Smooth muscle cell (in vitro differentiated cells): Measurements from ENCODE around the gene AHNAK. TPM values are rescaled to one million over a fixed set of nuclear protein-coding genes. Genes with fewer than 3 reads are reported as not detected.
A peak's percentile ranks its signal among the peaks of the same experiment; 100 is the strongest.

Source experiments
- DNase-seq: peaks from one replicate; lab custom pipeline; 2025; ENCODE audit not compliant: unreplicated experiment; lab: John Stamatoyannopoulos, UW
- H2AFZ ChIP-seq: fragments of 200-600 bp; sonication (generic); 2 replicates; pipeline ENCODE4 v1.6.0; 2016; ENCODE audit warnings: antibody characterized with exemption, low read depth, mild to moderate bottlenecking
- H3F3A ChIP-seq: fragments of 200-600 bp; sonication (generic); 2 replicates; pipeline ENCODE4 v1.6.0; 2017; ENCODE audit warnings: antibody characterized with exemption, low read depth
- H3K27ac ChIP-seq: fragments of 200-600 bp; sonication (generic); 2 replicates; pipeline ENCODE4 v1.5.1; 2016; ENCODE audit warnings: low read depth, mild to moderate bottlenecking
- H3K27me3 ChIP-seq: fragments of 200-600 bp; sonication (generic); 2 replicates; pipeline ENCODE4 v1.6.1; 2016; ENCODE audit warnings: low read depth, mild to moderate bottlenecking
- H3K36me3 ChIP-seq: fragments of 200-600 bp; sonication (generic); 2 replicates; pipeline ENCODE4 v1.5.1; 2016; ENCODE audit warnings: low read depth
- H3K4me1 ChIP-seq: fragments of 200-600 bp; sonication (generic); 2 replicates; pipeline ENCODE4 v1.5.1; 2016; ENCODE audit warnings: low read depth
- H3K4me2 ChIP-seq: fragments of 200-600 bp; sonication (generic); 2 replicates; pipeline ENCODE4 v1.6.0; 2016; ENCODE audit warnings: mild to moderate bottlenecking
- H3K4me3 ChIP-seq: fragments of 200-600 bp; sonication (generic); 2 replicates; pipeline ENCODE4 v1.5.1; 2016; ENCODE audit warnings: mild to moderate bottlenecking
- H3K79me2 ChIP-seq: fragments of 200-600 bp; sonication (generic); 2 replicates; pipeline ENCODE4 v1.6.0; 2016; ENCODE audit warnings: low read depth, mild to moderate bottlenecking
- H3K9ac ChIP-seq: fragments of 200-600 bp; sonication (generic); 2 replicates; pipeline ENCODE4 v1.6.0; 2016; ENCODE audit warnings: low read depth
- H3K9me3 ChIP-seq: fragments of 200-600 bp; sonication (generic); replicated peaks from 2 replicates; pipeline ENCODE4 v1.5.1; 2016; ENCODE audit warnings: low read depth
- H4K20me1 ChIP-seq: fragments of 200-600 bp; sonication (generic); 2 replicates; pipeline ENCODE4 v1.6.0; 2016; ENCODE audit warnings: low read depth
- CTCF ChIP-seq: fragments of 200-600 bp; sonication (generic); IDR thresholded peaks from 2 replicates; pipeline ENCODE4 v1.5.1; 2017; ENCODE audit warnings: borderline replicate concordance, mild to moderate bottlenecking, antibody characterized with exemption; ENCODE audit not compliant: insufficient read depth, poor library complexity, severe bottlenecking
- WGBS: methylation state at CpG from one replicate; pipeline ENCODE4 v1.1.7; 2016; ENCODE audit warnings: low lambda C conversion rate; 5-methylcytosine and 5-hydroxymethylcytosine counted together
- polyA plus RNA-seq: library from polyadenylated mRNA; unstranded; fragments of >200 nt; fragmentation: Nextera tagmentation; extraction: Ambion mirVana; gene quantifications from 2 replicates; pipeline ENCODE4 v1.2.1, GENCODE V29; 2016
- total RNA-seq: library from RNA; depleted of rRNA; stranded (reverse); fragments of >200 nt; gene quantifications from 2 replicates; pipeline ENCODE4 v1.2.3, GENCODE V29; 2014

The AHNAK gene
- total and polyA plus RNA-seq, 2 experiments from 2014 or later, result 27.2 to 229 TPM

- no peak for DNase-seq
- WGBS, result 38% methylated on average over 21 of the region's 22 CpGs
- Histone ChIP-seq H3K4me3 (no peak overlapping the region), H3K9me3 (no peaks in the 10 kb centered on the region), H3K9ac (no peak overlapping the region), H3K79me2 (no peaks in the 10 kb centered on the region), H3K27ac (peak overlapping the region; percentile 13), H3K4me1 (no peaks in the 10 kb centered on the region), H3K27me3 (no peaks in the 10 kb centered on the region), H2AFZ (no peak overlapping the region), H3K36me3 (no peaks in the 10 kb centered on the region), H3K4me2 (peak overlapping the region; percentile 22), H3F3A (peaks cover 29% of the 10 kb centered on the region), H4K20me1 (no peaks in the 10 kb centered on the region)
- no peak for TF ChIP-seq CTCF
These were observed 148.3 kb downstream of the AHNAK start for GRCh38 chr11:62398011-62398994.

GRCh38 chr11:62395885-62396551, 150.6 kb downstream of the AHNAK start:
- H3K27me3 ChIP-seq, result no peaks in the 10 kb centered on the region
- no peaks in the 10 kb centered on the region for H3K9me3 ChIP-seq
- no peaks in the 10 kb centered on the region for H3K36me3 ChIP-seq
- no peaks in the 10 kb centered on the region for H3K4me1 ChIP-seq
- H3K4me2 ChIP-seq, result peak overlapping the region; percentile 20
- TF ChIP-seq CTCF, result no peak
- H3K27ac ChIP-seq, result peak overlapping the region; percentile 45
- no peak overlapping the region for H3K9ac ChIP-seq
- no peak overlapping the region for H2AFZ ChIP-seq
- WGBS, result 72% methylated on average over 7 of the region's 10 CpGs
- H3K4me3 ChIP-seq, result no peak overlapping the region
- peaks cover 29% of the 10 kb centered on the region for H3F3A ChIP-seq
- H4K20me1 ChIP-seq, result no peaks in the 10 kb centered on the region
- H3K79me2 ChIP-seq, result no peaks in the 10 kb centered on the region
- no peak for DNase-seq

GRCh38 chr11:62394825-62395538, 151.6 kb downstream of the AHNAK start:
- Histone ChIP-seq H3K4me2 (peak overlapping the region; percentile 85), H2AFZ (peak overlapping the region; percentile 76), H3K9me3 (no peaks in the 10 kb centered on the region), H3F3A (peaks cover 25% of the 10 kb centered on the region), H3K4me1 (no peaks in the 10 kb centered on the region), H3K27me3 (no peaks in the 10 kb centered on the region), H3K79me2 (no peaks in the 10 kb centered on the region), H3K36me3 (no peaks in the 10 kb centered on the region), H3K27ac (no peak overlapping the region), H3K9ac (no peak overlapping the region), H3K4me3 (peak overlapping the region; percentile 49), H4K20me1 (no peaks in the 10 kb centered on the region)
- TF ChIP-seq CTCF, result peak; percentile 79
- peak; percentile 45 for DNase-seq
- 7% methylated on average over 14 of the region's 14 CpGs for WGBS
